ENCODE results near the gene TAGLN3.

Gene TAGLN3

GRCh38 chr3:112000966-112001365 lies 2.2 kb downstream of the TAGLN3 start:
- no peak for TF ChIP-seq CTCF (IDR thresholded peaks at IDR 0.05; ENCODE audit: control insufficient read depth, extremely low read depth, insufficient read depth)
- H3K4me3 ChIP-seq (ENCODE audit: low read depth, low read length): no peak overlapping the region
- DNase-seq (ENCODE audit: low read depth): no peak

GRCh38 chr3:112001526-112001925 lies 2.8 kb downstream of the TAGLN3 start:
- DNase-seq (ENCODE audit: low read depth): no peak
- TF ChIP-seq CTCF (IDR thresholded peaks at IDR 0.05; ENCODE audit: control insufficient read depth, extremely low read depth, insufficient read depth): no peak
- no peak overlapping the region for H3K4me3 ChIP-seq (ENCODE audit: low read depth, low read length)

- no peak for TF ChIP-seq CTCF (IDR thresholded peaks at IDR 0.05; ENCODE audit: control insufficient read depth, extremely low read depth, insufficient read depth)
- no peak for DNase-seq (ENCODE audit: low read depth)
- H3K4me3 ChIP-seq (ENCODE audit: low read depth, low read length): no peak overlapping the region
These were observed 3.6 kb downstream of the TAGLN3 start for GRCh38 chr3:112002096-112002971.

- no peak for DNase-seq (ENCODE audit: low read depth)
- TF ChIP-seq CTCF (IDR thresholded peaks at IDR 0.05; ENCODE audit: control insufficient read depth, extremely low read depth, insufficient read depth): no peak
- H3K4me3 ChIP-seq (ENCODE audit: low read depth, low read length): no peak overlapping the region
These were observed 4.8 kb downstream of the TAGLN3 start for GRCh38 chr3:112003321-112004080.

- no peak for DNase-seq (ENCODE audit: low read depth)
- H3K4me3 ChIP-seq (ENCODE audit: low read depth, low read length): no peak overlapping the region
- TF ChIP-seq CTCF (IDR thresholded peaks at IDR 0.05; ENCODE audit: control insufficient read depth, extremely low read depth, insufficient read depth): no peak
These were observed 5.5 kb downstream of the TAGLN3 start for GRCh38 chr3:112004187-112004586.

- no peak overlapping the region for H3K4me3 ChIP-seq (ENCODE audit: low read depth, low read length)
- DNase-seq (ENCODE audit: low read depth): no peak
- no peak for TF ChIP-seq CTCF (IDR thresholded peaks at IDR 0.05; ENCODE audit: control insufficient read depth, extremely low read depth, insufficient read depth)
These were observed 5.9 kb downstream of the TAGLN3 start for GRCh38 chr3:112004669-112005068.

Measured in LNCaP clone FGC (cell line).